HCT116 (cell line): ENCODE results near the gene SMARCB1. TPM values are rescaled to one million over a fixed set of nuclear protein-coding genes. Genes with fewer than 3 reads are reported as not detected.

ENCODE experiments used
- ATAC-seq: fragments of 200-7000 bp; cut with Tn5 transposase; 2 replicates; pipeline ENCODE4 v1.9.1; 2020; ENCODE audit warnings: mild to moderate bottlenecking, moderate library complexity
- BruUV-seq: library from RNA; stranded (reverse); fragments of 400-500 nt; replicated peaks from 2 replicates; lab custom pipeline; 2021; lab: Mats Ljungman, UMichigan
- CTCF ChIA-PET: fragments of 300-600 bp; sonication (Branson Sonifier 250); formaldehyde crosslinking; loops from one replicate; lab custom pipeline; 2021; ENCODE audit warnings: antibody characterized with exemption; lab: Charles Lee
- POLR2A ChIA-PET: fragments of 300-600, 350-600 bp; sonication (Branson Sonifier 250); formaldehyde crosslinking; loops from one replicate; lab custom pipeline; 2021; ENCODE audit warnings: antibody characterized with exemption; lab: Charles Lee
- RAD21 ChIA-PET, 2 experiments: fragments of 300-600 bp; sonication (Branson Sonifier 250); formaldehyde crosslinking; loops; one replicate each; lab custom pipeline; 2023; ENCODE audit warnings: low total read pairs in 2 of 2; ENCODE audit not compliant: uncharacterized antibody in 2 of 2, unreplicated experiment in 2 of 2, low non-redundant PET in 1 of 2; lab: Charles Lee
- DNase-seq: peaks from one replicate; pipeline ENCODE4 v3.0.0-alpha.2; 2010; ENCODE audit warnings: low read depth, low spot score
- H2AFZ ChIP-seq: fragments of 200-600 bp; shearing (Covaris generic), sonication (generic); 2 replicates; pipeline ENCODE4 v1.6.1; 2017; ENCODE audit warnings: low read depth, mixed run types, mixed read lengths, antibody characterized with exemption, low read length; ENCODE audit not compliant: poor library complexity, severe bottlenecking
- H3K27ac ChIP-seq: 2 replicates; pipeline ENCODE4 v1.5.1; 2012; ENCODE audit warnings: low read depth, low read length
- H3K27me3 ChIP-seq: fragments of 200-600 bp; sonication (generic); 2 replicates; pipeline ENCODE4 v1.6.1; 2016; ENCODE audit warnings: mixed run types, low read length, mixed read lengths; ENCODE audit not compliant: insufficient read depth
- H3K36me3 ChIP-seq, 2 experiments: fragments of 200-500 bp in 1 of 2; fragments of 200-600 bp in 1 of 2; sonication (Bioruptor generic) in 1 of 2; sonication (generic) in 1 of 2; 2 replicates each; pipeline versions ENCODE4 v1.5.1 to v1.6.1; 2014 to 2016; ENCODE audit warnings: low read length in 2 of 2, inconsistent platforms in 1 of 2, mixed read lengths in 1 of 2, mixed run types in 1 of 2; ENCODE audit not compliant: insufficient read depth in 2 of 2, control insufficient read depth in 1 of 2
- H3K4me1 ChIP-seq, 2 experiments: fragments of 200-600 bp in 1 of 2; sonication (generic) in 1 of 2; 2 replicates each; pipeline versions ENCODE4 v1.5.1 to v1.6.1; 2012 to 2017; ENCODE audit warnings: low read length in 2 of 2, inconsistent platforms in 1 of 2, mild to moderate bottlenecking in 1 of 2, mixed read lengths in 1 of 2, mixed run types in 1 of 2, moderate library complexity in 1 of 2; ENCODE audit not compliant: insufficient read depth in 2 of 2, control insufficient read depth in 1 of 2
- H3K4me2 ChIP-seq: fragments of 200-600 bp; sonication (generic); 2 replicates; pipeline ENCODE4 v1.6.1; 2017; ENCODE audit warnings: mixed run types, low read length, mixed read lengths
- H3K4me3 ChIP-seq, 2 experiments: fragments of 200-600 bp in 1 of 2; sonication (generic) in 1 of 2; replicated peaks in 1 of 2; 2 replicates each; pipeline ENCODE4 v1.5.1; 2011 to 2016; ENCODE audit warnings: low read length in 2 of 2, control low read depth in 1 of 2, low read depth in 1 of 2, mild to moderate bottlenecking in 1 of 2, mixed read lengths in 1 of 2, mixed run types in 1 of 2
- H3K79me2 ChIP-seq: fragments of 200-600 bp; sonication (generic); 2 replicates; pipeline ENCODE4 v1.6.1; 2017; ENCODE audit warnings: mild to moderate bottlenecking, mixed run types, low read length, moderate library complexity, mixed read lengths; ENCODE audit not compliant: insufficient read depth
- H3K9ac ChIP-seq: fragments of 200-600 bp; sonication (generic); 2 replicates; pipeline ENCODE4 v1.6.1; 2016; ENCODE audit warnings: low read length, mixed read lengths
- H3K9me2 ChIP-seq: fragments of 200-600 bp; sonication (generic), shearing (Covaris generic); 2 replicates; pipeline ENCODE4 v1.6.1; 2017; ENCODE audit warnings: mixed run types, mild to moderate bottlenecking, moderate library complexity; ENCODE audit not compliant: insufficient read depth
- H3K9me3 ChIP-seq, 2 experiments: fragments of 200-500 bp in 1 of 2; fragments of 200-600 bp in 1 of 2; sonication (Bioruptor generic) in 1 of 2; sonication (generic) in 1 of 2; 2 replicates each; pipeline ENCODE4 v1.6.1; 2014 to 2017; ENCODE audit warnings: low read length in 2 of 2, mixed read lengths in 2 of 2, inconsistent platforms in 1 of 2, low read depth in 1 of 2, mild to moderate bottlenecking in 1 of 2, mixed run types in 1 of 2, moderate library complexity in 1 of 2; ENCODE audit not compliant: control insufficient read depth in 1 of 2, insufficient read depth in 1 of 2
- H4K20me1 ChIP-seq: fragments of 200-600 bp; sonication (generic), shearing (Covaris generic); 2 replicates; pipeline ENCODE4 v1.6.1; 2017; ENCODE audit warnings: mixed run types, mild to moderate bottlenecking, moderate library complexity; ENCODE audit not compliant: insufficient read depth
- CBX3 ChIP-seq: IDR thresholded peaks from 2 replicates; pipeline ENCODE4 v1.6.1; 2012; ENCODE audit warnings: low read depth
- CEBPB ChIP-seq: IDR thresholded peaks from 2 replicates; pipeline ENCODE4 v1.6.1; 2012; ENCODE audit warnings: low read depth
- CTCF ChIP-seq, 3 experiments: fragments of 200-600 bp in 1 of 3; sonication (generic) in 1 of 3; IDR thresholded peaks in 2 of 3; conservative IDR thresholded peaks in 1 of 3; 2 replicates each; pipeline ENCODE4 v1.5.1; 2012 to 2017; ENCODE audit warnings: low read depth in 2 of 3, low read length in 2 of 3, antibody characterized with exemption in 1 of 3, borderline replicate concordance in 1 of 3, control low read depth in 1 of 3, mild to moderate bottlenecking in 1 of 3, mixed read lengths in 1 of 3, mixed run types in 1 of 3, moderate library complexity in 1 of 3; ENCODE audit not compliant: insufficient read depth in 1 of 3
- EGR1 ChIP-seq: IDR thresholded peaks from 2 replicates; pipeline ENCODE4 v1.6.1; 2012; ENCODE audit warnings: low read depth
- ELF1 ChIP-seq: IDR thresholded peaks from 2 replicates; pipeline ENCODE4 v1.6.1; 2012; ENCODE audit warnings: low read depth, borderline replicate concordance
- EZH2 ChIP-seq: fragments of 200-600 bp; sonication (generic); IDR thresholded peaks from 2 replicates; pipeline ENCODE4 v1.6.1; 2017; ENCODE audit warnings: antibody characterized with exemption, mixed run types
- JUND ChIP-seq: IDR thresholded peaks from 2 replicates; pipeline ENCODE4 v1.6.1; 2012
- POLR2A ChIP-seq: IDR thresholded peaks from 2 replicates; pipeline ENCODE4 v1.7.0; 2011; ENCODE audit warnings: borderline replicate concordance; ENCODE audit not compliant: insufficient read depth, insufficient read length; ENCODE audit errors: extremely low read depth
- RAD21 ChIP-seq: IDR thresholded peaks from 2 replicates; pipeline ENCODE4 v1.6.1; 2012; ENCODE audit warnings: low read depth, mild to moderate bottlenecking
- SIN3A ChIP-seq: IDR thresholded peaks from 2 replicates; pipeline ENCODE4 v1.6.1; 2012; ENCODE audit warnings: low read depth
- SP1 ChIP-seq: IDR thresholded peaks from 2 replicates; pipeline ENCODE4 v1.6.1; 2012; ENCODE audit warnings: low read depth
- TCF7L2 ChIP-seq: IDR thresholded peaks from 2 replicates; pipeline ENCODE4 v1.7.0; 2011; ENCODE audit warnings: borderline replicate concordance, inconsistent platforms; ENCODE audit not compliant: insufficient read depth, insufficient read length; ENCODE audit errors: extremely low read depth
- YY1 ChIP-seq: IDR thresholded peaks from 2 replicates; pipeline ENCODE4 v1.6.1; 2011; ENCODE audit warnings: low read length, low read depth, moderate library complexity, mild to moderate bottlenecking; ENCODE audit not compliant: insufficient replicate concordance; ENCODE audit errors: extremely low read depth
- ZNF274 ChIP-seq: fragments of 200-500 bp; sonication (Bioruptor generic); IDR thresholded peaks from 2 replicates; pipeline ENCODE4 v1.6.1; 2014; ENCODE audit warnings: mild to moderate bottlenecking, low read depth, low read length, inconsistent platforms
- intact Hi-C: fragments of 100-400 bp; cut with micrococcal nuclease; formaldehyde crosslinking; loops from 2 replicates; pipeline ENCODE4 v1.10.0; 2022
- total RNA-seq: library from RNA; stranded (reverse); gene quantifications from one replicate; pipeline ENCODE4 v1.2.1, GENCODE V29; 2021; ENCODE audit not compliant: unreplicated experiment
- TF ChIP-seq, protein P1 (sequence below): IDR thresholded peaks from 2 replicates; pipeline ENCODE4 v1.6.1; 2012
- TF ChIP-seq, protein P2 (sequence below): IDR thresholded peaks from 2 replicates; pipeline ENCODE4 v1.6.1; 2011; ENCODE audit warnings: mild to moderate bottlenecking, low read length, moderate library complexity; ENCODE audit not compliant: insufficient replicate concordance; ENCODE audit errors: extremely low read depth

The SMARCB1 gene
- total RNA-seq, 1 experiment from 2014 or later, result 101 TPM

DNA sequence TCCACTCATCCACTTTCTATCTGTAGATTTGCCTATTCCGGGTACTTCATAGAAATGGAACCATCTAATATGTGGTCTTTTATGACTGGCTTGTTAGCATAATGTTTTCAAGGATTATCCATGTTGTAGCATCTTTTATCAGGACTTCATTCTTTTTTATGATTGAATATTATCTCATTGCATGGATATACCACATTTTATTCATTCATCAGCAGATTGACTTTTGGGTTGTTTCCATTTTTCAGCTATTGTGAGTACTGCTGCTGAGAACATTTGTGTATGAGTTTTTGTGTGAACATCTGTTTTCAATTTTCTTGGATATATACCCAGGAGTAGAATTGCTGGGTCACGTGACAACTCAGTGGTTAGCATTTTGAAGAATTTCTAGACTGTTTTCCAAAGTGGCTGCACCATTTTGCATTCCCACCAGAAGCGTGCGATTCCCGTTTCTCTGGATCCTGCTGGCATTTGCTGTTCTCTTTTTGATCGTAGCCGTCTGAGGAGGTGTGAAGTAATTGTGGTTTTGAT is 43.1 kb downstream of the SMARCB1 start:
- Histone ChIP-seq H3K9ac (no peak overlapping the region), H4K20me1 (no peaks in the 10 kb centered on the region), H3K4me1 (no peaks in the 10 kb centered on the region), H2AFZ (no peak overlapping the region), H3K4me3 (no peak overlapping the region), H3K9me2 (no peaks in the 10 kb centered on the region), H3K9me3 (no peaks in the 10 kb centered on the region), H3K79me2 (no peaks in the 10 kb centered on the region; the same call in 1 of the 2 replicates), H3K4me2 (no peak overlapping the region), H3K27ac (no peak overlapping the region), H3K36me3 (peaks cover 13 to 30% of the 10 kb centered on the region in 2 experiments; a peak in 3 of 4 replicates), H3K27me3 (no peaks in the 10 kb centered on the region)
- TF ChIP-seq CEBPB, result no peak
- no peak for TF ChIP-seq CTCF (IDR thresholded peaks at IDR 0.05 in 2 of 3, conservative IDR thresholded peaks at IDR 0.05 in 1 of 3; ENCODE audit: borderline replicate concordance in 1 of 3, insufficient read depth in 1 of 3, low read depth in 2 of 3, low read length in 2 of 3)
- no peak for TF ChIP-seq POLR2A
- TF ChIP-seq CBX3, result no peak
- TF ChIP-seq, protein P1, sequence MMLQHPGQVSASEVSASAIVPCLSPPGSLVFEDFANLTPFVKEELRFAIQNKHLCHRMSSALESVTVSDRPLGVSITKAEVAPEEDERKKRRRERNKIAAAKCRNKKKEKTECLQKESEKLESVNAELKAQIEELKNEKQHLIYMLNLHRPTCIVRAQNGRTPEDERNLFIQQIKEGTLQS, result no peak
- no peak for TF ChIP-seq YY1
- TF ChIP-seq SP1, result no peak
- TF ChIP-seq, protein P2, sequence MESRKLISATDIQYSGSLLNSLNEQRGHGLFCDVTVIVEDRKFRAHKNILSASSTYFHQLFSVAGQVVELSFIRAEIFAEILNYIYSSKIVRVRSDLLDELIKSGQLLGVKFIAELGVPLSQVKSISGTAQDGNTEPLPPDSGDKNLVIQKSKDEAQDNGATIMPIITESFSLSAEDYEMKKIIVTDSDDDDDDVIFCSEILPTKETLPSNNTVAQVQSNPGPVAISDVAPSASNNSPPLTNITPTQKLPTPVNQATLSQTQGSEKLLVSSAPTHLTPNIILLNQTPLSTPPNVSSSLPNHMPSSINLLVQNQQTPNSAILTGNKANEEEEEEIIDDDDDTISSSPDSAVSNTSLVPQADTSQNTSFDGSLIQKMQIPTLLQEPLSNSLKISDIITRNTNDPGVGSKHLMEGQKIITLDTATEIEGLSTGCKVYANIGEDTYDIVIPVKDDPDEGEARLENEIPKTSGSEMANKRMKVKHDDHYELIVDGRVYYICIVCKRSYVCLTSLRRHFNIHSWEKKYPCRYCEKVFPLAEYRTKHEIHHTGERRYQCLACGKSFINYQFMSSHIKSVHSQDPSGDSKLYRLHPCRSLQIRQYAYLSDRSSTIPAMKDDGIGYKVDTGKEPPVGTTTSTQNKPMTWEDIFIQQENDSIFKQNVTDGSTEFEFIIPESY, result no peak
- no peak for TF ChIP-seq EGR1
- no peak for TF ChIP-seq TCF7L2
- TF ChIP-seq RAD21, result no peak
- TF ChIP-seq SIN3A, result no peak
- no peak for TF ChIP-seq ZNF274
- TF ChIP-seq ELF1, result no peak
- no peak for TF ChIP-seq JUND
- no peak for TF ChIP-seq EZH2
- DNase-seq (no peak), ATAC-seq (no peak)
- ChIA-PET CTCF (no interaction called here), POLR2A (no interaction called here), RAD21 (no interaction called here)
- intact Hi-C loops, result no loop called here
- no TSS peak for BruUV-seq
